GM18505 (cell line): ENCODE measurements around the gene TRIM42.

Source experiments
- ATAC-seq: cut with Tn5 transposase; IDR thresholded peaks from one replicate; pipeline ENCODE4 v1.9.1; 2021; ENCODE audit not compliant: unreplicated experiment
- POLR2A ChIP-seq: IDR thresholded peaks from 4 replicates; pipeline ENCODE4 v1.6.1; 2011; ENCODE audit warnings: borderline replicate concordance; ENCODE audit not compliant: insufficient read depth, insufficient read length; ENCODE audit errors: extremely low read depth

The TRIM42 gene

GRCh38 chr3:140695361-140696061 lies 17.6 kb downstream of the TRIM42 start:
- ATAC-seq = no peak
- TF ChIP-seq POLR2A = no peak

- TF ChIP-seq POLR2A = no peak
- no peak for ATAC-seq
These were observed 21.8 kb downstream of the TRIM42 start for GRCh38 chr3:140699516-140700231.

GRCh38 chr3:140702281-140702680 lies 24.4 kb downstream of the TRIM42 start:
- no peak for ATAC-seq
- no peak for TF ChIP-seq POLR2A

DNA sequence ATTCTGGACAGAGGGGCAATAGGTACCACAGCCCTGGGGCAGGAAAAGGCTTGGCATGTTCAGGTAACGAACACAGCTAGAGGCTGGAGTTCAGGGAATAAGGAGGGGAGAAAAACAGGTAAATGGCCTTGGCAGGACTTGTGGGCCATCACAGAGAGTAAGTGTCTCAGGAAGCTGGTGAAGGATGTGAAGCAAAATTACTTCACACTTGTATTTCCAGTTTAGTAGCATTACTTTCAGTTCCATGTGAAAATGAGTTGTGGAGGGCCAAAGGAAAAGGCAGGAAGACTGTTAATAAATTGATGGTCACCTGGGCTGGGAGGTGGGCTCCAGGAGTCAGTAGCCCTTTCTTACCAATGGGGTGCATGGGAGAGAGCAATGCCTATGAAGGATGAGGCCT lies 25.6 kb downstream of the TRIM42 start:
- ATAC-seq = no peak

DNA sequence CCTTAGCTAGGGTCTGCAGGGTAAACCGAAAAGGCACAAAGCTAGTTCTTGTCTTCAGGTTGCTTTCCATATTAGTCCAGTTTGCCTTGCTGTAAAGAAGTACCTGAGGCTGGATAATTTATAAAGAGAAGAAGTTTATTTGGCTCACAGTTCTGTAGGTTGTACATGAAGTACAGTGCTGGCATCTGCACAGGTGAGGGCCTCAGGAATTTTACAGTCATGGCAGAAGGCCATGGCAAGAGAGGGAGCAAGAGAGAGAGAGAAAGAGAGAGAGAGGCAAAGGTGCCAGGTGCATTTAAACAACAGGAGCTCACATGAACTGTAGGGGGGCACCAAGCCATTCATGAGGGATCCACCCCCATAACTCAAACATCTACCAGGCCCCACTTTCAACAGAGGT lies 26.9 kb downstream of the TRIM42 start:
- no peak for ATAC-seq
- TF ChIP-seq POLR2A = no peak

More for the DNA sequence above, 25.6 kb downstream of the TRIM42 start:
- no peak for TF ChIP-seq POLR2A

GRCh38 chr3:140705954-140706353 lies 28.1 kb downstream of the TRIM42 start:
- no peak for ATAC-seq
- no peak for TF ChIP-seq POLR2A

DNA sequence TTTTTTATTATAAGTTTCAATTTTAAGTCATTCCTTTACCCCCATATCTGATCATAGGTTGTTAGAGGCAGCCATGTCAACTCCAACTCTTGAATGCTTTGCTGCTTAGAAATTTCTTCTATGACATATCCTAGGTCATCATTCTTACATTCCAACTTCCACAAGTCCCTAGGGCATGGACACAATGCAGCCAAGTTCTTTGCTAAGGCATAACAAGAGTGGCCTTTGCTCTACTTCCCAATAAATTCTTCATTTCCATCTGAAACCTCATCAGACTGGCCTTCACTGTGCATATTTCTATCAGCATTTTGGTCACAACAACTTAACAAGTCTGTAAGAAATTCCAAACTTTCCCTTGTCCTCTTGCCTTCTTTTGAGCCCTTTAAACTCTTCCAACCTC lies 28.5 kb downstream of the TRIM42 start:
- TF ChIP-seq POLR2A = no peak
- ATAC-seq = no peak

DNA sequence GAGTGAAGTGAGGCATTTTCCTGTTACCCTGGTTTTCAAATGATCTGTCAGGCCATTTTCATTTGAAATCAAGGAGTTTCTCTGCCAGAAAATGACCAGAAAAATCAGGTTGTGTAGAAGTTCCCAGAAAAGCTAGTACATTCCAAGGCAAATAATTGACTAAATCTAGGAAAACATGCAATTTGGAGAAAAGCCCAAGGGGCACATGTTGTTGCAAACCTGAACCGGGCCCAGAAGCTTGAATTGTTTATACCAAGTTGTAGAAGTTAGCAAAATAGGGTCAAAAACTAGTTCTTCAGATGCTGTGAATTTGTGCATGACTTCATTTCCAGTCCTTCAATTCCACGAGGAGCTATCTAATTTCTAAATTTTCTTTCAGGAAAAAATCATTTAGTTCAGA lies 31.0 kb downstream of the TRIM42 start:
- TF ChIP-seq POLR2A = no peak
- no peak for ATAC-seq

GRCh38 chr3:140709751-140710150 lies 31.9 kb downstream of the TRIM42 start:
- no peak for TF ChIP-seq POLR2A
- ATAC-seq = no peak

DNA sequence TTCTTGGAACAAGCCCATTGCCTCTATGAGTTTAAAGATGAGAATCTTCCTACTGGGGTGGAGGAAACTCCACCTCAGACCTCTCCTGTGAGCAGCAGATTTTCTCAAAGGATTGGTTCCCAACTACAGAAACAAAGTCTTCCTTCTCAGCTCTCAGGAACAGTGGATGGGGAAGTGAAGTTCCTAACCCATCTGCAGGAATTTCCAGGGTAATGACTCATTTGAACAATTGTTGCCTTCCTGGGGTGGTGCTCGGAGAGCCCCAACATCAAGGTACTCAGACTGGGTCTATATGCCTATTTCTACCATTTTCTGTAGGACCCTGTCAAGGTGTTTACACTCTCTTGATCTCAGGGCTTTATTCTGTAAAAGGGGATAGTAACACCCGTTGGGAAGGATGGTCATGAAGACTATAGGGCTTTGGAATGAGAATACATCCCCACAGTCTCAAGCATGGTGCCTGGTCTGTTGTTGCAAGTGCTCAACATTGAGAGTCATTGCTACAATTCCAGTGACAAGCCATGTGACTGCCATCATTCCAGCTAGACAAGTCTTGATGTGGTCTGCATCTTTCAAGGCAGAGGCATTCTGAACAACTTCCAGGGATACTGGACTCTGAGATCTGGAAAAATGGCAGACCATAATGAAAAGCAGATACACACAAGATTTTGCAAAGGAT lies 33.0 kb downstream of the TRIM42 start:
- no peak for ATAC-seq
- TF ChIP-seq POLR2A = no peak

DNA sequence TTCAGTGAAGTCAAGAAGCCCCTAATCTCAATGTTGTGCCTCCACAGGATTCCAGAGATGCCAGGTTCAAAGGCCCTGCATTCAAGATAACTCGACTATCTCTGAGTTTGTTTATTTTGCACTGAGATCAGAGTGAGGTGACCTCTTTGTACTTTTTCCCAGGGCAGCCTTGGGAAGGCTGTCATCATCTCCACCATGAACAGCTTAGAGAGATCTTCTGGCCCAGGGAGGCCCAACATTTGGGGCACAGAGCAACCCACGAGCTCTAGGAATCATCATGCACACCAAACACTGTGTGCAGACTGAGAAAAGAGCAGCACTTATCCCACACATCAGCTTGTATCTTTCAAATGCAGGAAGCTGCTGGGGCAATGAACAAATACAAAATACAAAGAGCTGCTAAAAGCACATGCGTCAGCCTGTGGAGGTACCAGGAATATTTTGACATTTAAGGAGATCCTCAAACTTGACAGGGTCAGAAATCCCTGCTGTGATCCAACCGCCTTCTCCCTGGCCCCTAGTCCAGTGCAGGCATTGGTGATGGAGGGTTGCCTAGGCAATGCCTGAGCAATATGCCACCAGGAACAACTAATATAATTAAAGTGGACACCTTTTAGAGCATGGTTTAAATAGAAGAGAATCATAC lies 33.6 kb downstream of the TRIM42 start:
- ATAC-seq = no peak
- TF ChIP-seq POLR2A = no peak

DNA sequence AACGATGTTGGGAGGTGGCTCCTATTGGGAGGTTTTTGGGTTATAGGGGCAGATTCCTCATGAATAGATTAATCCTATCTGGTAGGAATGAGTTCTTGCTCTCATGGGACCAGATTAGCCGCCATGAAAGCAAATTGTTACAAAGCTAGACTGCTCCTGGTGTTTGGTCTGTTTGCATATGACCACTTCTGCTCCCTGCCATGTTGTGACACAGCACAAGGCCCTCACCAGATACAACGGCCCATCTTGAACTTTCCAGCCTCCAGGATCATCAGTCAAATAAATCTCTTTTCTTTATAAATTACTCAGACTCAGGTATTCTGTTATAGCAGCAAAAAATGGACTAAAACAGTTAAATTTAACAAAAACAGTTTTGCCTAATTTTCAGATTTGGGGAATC lies 34.4 kb downstream of the TRIM42 start:
- TF ChIP-seq POLR2A = no peak
- ATAC-seq = no peak

- TF ChIP-seq POLR2A = no peak
- no peak for ATAC-seq
These were observed 37.2 kb downstream of the TRIM42 start for GRCh38 chr3:140715035-140715434.

DNA sequence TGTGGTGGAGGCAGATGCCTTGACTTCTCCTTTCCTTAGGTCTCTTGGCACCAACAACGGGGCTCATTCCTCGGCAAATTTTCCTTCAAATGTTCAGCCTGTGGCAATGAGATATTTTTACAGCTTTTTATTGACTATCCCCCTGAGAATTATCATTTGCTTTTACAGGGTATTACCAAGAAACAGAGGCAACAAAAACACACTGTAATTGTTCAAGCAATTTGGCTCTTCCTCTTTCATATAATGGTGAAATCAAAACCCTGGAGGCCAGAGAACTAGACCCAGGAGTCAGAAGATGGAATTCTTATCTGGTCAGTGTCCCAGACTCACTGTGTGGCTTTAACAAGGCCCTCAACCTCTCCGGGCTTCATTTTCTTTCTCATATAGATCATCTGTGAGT lies 40.1 kb downstream of the TRIM42 start:
- TF ChIP-seq POLR2A = no peak
- no peak for ATAC-seq

DNA sequence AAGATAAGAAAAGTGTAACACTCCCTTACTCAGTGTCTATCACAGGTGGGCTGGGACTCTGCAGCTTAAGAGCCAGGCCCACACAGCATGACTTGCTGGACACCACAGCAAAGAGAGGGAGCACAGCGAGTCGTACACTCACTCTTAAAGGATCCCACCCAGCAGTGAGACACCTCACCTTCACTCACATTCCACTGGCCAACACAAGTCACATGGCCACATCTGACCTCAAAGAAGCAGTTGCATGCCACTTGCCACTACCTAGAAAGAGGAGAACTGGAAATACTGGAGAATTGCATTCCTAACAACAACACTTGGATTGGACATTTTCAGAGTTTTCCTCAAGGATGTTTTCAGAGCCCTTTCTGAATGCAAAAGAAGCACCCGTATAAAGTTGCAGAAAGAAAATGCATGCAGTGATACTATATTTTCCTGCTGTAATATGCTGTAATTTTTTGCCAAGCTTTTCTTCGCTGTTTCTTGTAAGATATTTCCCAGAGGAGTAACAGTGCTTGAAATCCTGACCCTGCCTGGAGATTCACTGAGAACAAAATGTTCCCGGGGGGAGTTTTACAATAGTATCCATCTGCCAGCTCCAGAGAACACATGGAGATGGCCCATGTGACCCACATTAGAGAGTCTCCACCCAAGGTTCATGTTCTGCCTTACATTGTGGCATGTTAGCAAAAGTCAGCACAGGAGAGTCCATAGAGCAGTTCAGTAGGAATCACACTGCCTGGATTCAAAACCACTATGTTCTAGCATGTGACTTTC lies 42.2 kb downstream of the TRIM42 start:
- TF ChIP-seq POLR2A = no peak
- ATAC-seq = no peak
